GM12878 (cell line): ENCODE measurements around the gene DNAH11.

Experiments
- ATF7 ChIP-seq: fragments of 450-650 bp; IDR thresholded peaks from 2 replicates; pipeline ENCODE4 v1.6.1; 2016; ENCODE audit warnings: low read depth, mild to moderate bottlenecking
- BRCA1 ChIP-seq: IDR thresholded peaks from 2 replicates; pipeline ENCODE4 v1.6.1; 2011; ENCODE audit warnings: low read depth, low read length, improper control_type of control experiment
- CREB1 ChIP-seq: IDR thresholded peaks from 2 replicates; pipeline ENCODE4 v1.6.1; 2012; ENCODE audit warnings: low read depth, mild to moderate bottlenecking, inconsistent platforms
- CTCF ChIP-seq, 3 experiments: IDR thresholded peaks in 2 of 3; conservative IDR thresholded peaks in 1 of 3; 2 replicates each; pipeline ENCODE4 v1.5.1; 2011; ENCODE audit warnings: low read depth in 3 of 3, low read length in 3 of 3, mild to moderate bottlenecking in 3 of 3, control low read depth in 2 of 3, moderate library complexity in 2 of 3, inconsistent platforms in 1 of 3, mixed read lengths in 1 of 3; ENCODE audit not compliant: control insufficient read depth in 2 of 3, insufficient read depth in 1 of 3; ENCODE audit errors: extremely low read depth in 1 of 3
- NRF1 ChIP-seq: conservative IDR thresholded peaks from 2 replicates; pipeline ENCODE4 v1.6.1; 2011; ENCODE audit warnings: mild to moderate bottlenecking, low read depth, low read length, improper control_type of control experiment

GRCh38 chr7:21656796-21657195 is 114.0 kb downstream of the DNAH11 start:
- TF ChIP-seq CREB1 (no peak), BRCA1 (no peak), CTCF (IDR thresholded peaks at IDR 0.05 in 2 of 3, conservative IDR thresholded peaks at IDR 0.05 in 1 of 3; ENCODE audit: control insufficient read depth in 2 of 3, extremely low read depth in 1 of 3, insufficient read depth in 1 of 3, low read depth in 3 of 3, low read length in 3 of 3) (no peak), NRF1 (no peak), ATF7 (no peak)
